T-helper 1 cell treated with Interleukin-12 subunit alpha and Interleukin-12 subunit beta and Interleukin-4 antibody, amounts not matched to agents 30 ng/mL and 1 ng/mL, for 36 hours (primary cell): ENCODE results near the gene MSRB3. TPM values are rescaled to one million over a fixed set of nuclear protein-coding genes. Genes with fewer than 3 reads are reported as not detected.

ENCODE experiments used
- intact Hi-C: fragments of 100-400 bp; cut with micrococcal nuclease; formaldehyde crosslinking; loops from one replicate; pipeline ENCODE4 v1.15.1; 2024
- total RNA-seq: library from RNA; stranded (reverse); gene quantifications from 2 replicates; pipeline ENCODE4 v1.2.3, GENCODE V29; 2022

Gene MSRB3
- total RNA-seq, 1 donor from 2014 or later: 0.05 TPM

GRCh38 chr12:65492998-65493912 lies 214.8 kb downstream of the MSRB3 start:
- intact Hi-C loops: no loop called here

GRCh38 chr12:65493913-65494245 lies 215.4 kb downstream of the MSRB3 start:
- intact Hi-C loops: no loop called here

GRCh38 chr12:65494537-65494936 lies 216.1 kb downstream of the MSRB3 start:
- intact Hi-C loops: no loop called here

- intact Hi-C loops: no loop called here
Observed at GRCh38 chr12:65495233-65495632, 216.8 kb downstream of the MSRB3 start.

GRCh38 chr12:65496617-65497016 lies 218.1 kb downstream of the MSRB3 start:
- intact Hi-C loops: no loop called here

GRCh38 chr12:65497660-65498059 lies 219.2 kb downstream of the MSRB3 start:
- intact Hi-C loops: no loop called here

GRCh38 chr12:65499167-65499566 lies 220.7 kb downstream of the MSRB3 start:
- intact Hi-C loops: no loop called here

GRCh38 chr12:65500091-65500900 lies 221.8 kb downstream of the MSRB3 start:
- intact Hi-C loops: no loop called here

GRCh38 chr12:65501093-65501621 lies 222.7 kb downstream of the MSRB3 start:
- intact Hi-C loops: no loop called here

- intact Hi-C loops: no loop called here
Observed at GRCh38 chr12:65501935-65502334, 223.5 kb downstream of the MSRB3 start.

- intact Hi-C loops: no loop called here
Observed at GRCh38 chr12:65504417-65504816, 225.9 kb downstream of the MSRB3 start.

GRCh38 chr12:65505386-65506121 lies 227.1 kb downstream of the MSRB3 start:
- intact Hi-C loops: no loop called here

- intact Hi-C loops: no loop called here
Observed at GRCh38 chr12:65508276-65509035, 230.0 kb downstream of the MSRB3 start.

GRCh38 chr12:65510007-65510406 lies 231.5 kb downstream of the MSRB3 start:
- intact Hi-C loops: no loop called here

GRCh38 chr12:65510584-65511050 lies 232.1 kb downstream of the MSRB3 start:
- intact Hi-C loops: no loop called here

GRCh38 chr12:65511134-65511834 lies 232.8 kb downstream of the MSRB3 start:
- intact Hi-C loops: no loop called here

GRCh38 chr12:65511912-65512311 lies 233.4 kb downstream of the MSRB3 start:
- intact Hi-C loops: no loop called here
